Ovary (tissue), 9 donors: ENCODE results near the gene DOCK2. TPM values are rescaled to one million over a fixed set of nuclear protein-coding genes. Genes with fewer than 3 reads are reported as not detected.
"Not testable (repeated sequence)": the region's sequence is repeated elsewhere in the genome, so short reads cannot be mapped to it uniquely, and the experiment has no call there.

Experiments used
- DNase-seq, 5 donors: peaks; one replicate each; pipeline ENCODE4 v3.0.0-alpha.2; 2019 to 2020
- H3K27ac ChIP-seq, 2 donors: fragments of 200-600 bp; one replicate each; pipeline versions ENCODE4 v1.5.1 to v1.8.0; 2019 to 2022
- H3K27me3 ChIP-seq: fragments of 200-600 bp; one replicate; pipeline ENCODE4 v1.8.0; 2022
- H3K36me3 ChIP-seq: fragments of 200-600 bp; sonication (generic); one replicate; pipeline ENCODE4 v1.5.1; 2019
- H3K4me1 ChIP-seq: one replicate; pipeline ENCODE4 v1.8.1; 2013; ENCODE audit warnings: mild to moderate bottlenecking, moderate library complexity; ENCODE audit not compliant: insufficient read depth
- H3K4me3 ChIP-seq: fragments of 200-600 bp; sonication (generic); one replicate; pipeline ENCODE4 v1.5.1; 2017
- H3K9me3 ChIP-seq, 2 donors: fragments of 200-600 bp in 1 of 2; sonication (generic) in 1 of 2; one replicate each; pipeline versions ENCODE4 v1.5.1 to v1.8.1; 2013 to 2019; ENCODE audit warnings: mild to moderate bottlenecking in 1 of 2, moderate library complexity in 1 of 2
- CTCF ChIP-seq, 3 donors: fragments of 450-650 bp in 2 of 3; fragments of 200-600 bp in 1 of 3; IDR thresholded peaks; one replicate each; pipeline versions ENCODE4 v1.5.1 to v1.8.0; 2016 to 2022; ENCODE audit warnings: antibody characterized with exemption in 3 of 3, mild to moderate bottlenecking in 1 of 3
- EP300 ChIP-seq: sonication (generic); formaldehyde crosslinking; IDR thresholded peaks from one replicate; pipeline ENCODE4 v1.6.1; 2017; ENCODE audit warnings: antibody characterized with exemption
- POLR2A ChIP-seq: fragments of 450-650 bp; IDR thresholded peaks from one replicate; pipeline ENCODE4 v1.6.1; 2017; ENCODE audit warnings: antibody characterized with exemption, mild to moderate bottlenecking, moderate library complexity
- WGBS, 3 donors: extraction: QIAGEN DNeasy Blood & Tissue Kit in 1 of 3; methylation state at CpG; one replicate each; pipeline versions ENCODE4 v1.1.5 to v1.1.7; 2013 to 2017; 5-methylcytosine and 5-hydroxymethylcytosine counted together
- intact Hi-C, 4 donors: fragments of 100-400 bp; cut with DNase I; formaldehyde crosslinking; loops; one replicate each; pipeline versions ENCODE4 v1.11.0 to v1.15.1; 2022 to 2023
- polyA plus RNA-seq, 2 donors: library from polyadenylated mRNA; stranded (reverse); fragments of 200-250 nt in 1 of 2; fragments of 350-450 nt in 1 of 2; fragmentation: Illumina TruSeq in 1 of 2; extraction: RNeasy Lipid Tissue Mini Kit (QIAGEN cat#74804) in 1 of 2; gene quantifications; one replicate each; pipeline ENCODE4 v1.2.3, GENCODE V29; 2013 to 2014
- total RNA-seq, 7 donors: library from RNA; depleted of rRNA in 2 of 7; stranded (reverse); fragments of >200 nt in 2 of 7; fragmentation: NEBNext Ultra II Directional in 3 of 7; extraction: Animal tissue kit (Norgen Biotek cat#: 25700) in 3 of 7; gene quantifications; one replicate each; pipeline versions ENCODE4 v1.1.0 to v1.2.4, GENCODE V29; 2016 to 2023
- donor health status: DM: no; HTN: no; CAD: no; lungs with moderate emphysema.
- donor health status: DM: no; HTN: no; CAD: no.
- donor health status: Bipolar disorder and iron deficiency.
- donor health status: DM: yes; HTN: yes; CAD: no.
- donor health status: DM: no; HTN: no; CAD: no.
- donor health status: DM: yes; HTN: yes; CAD: no.

Gene DOCK2
- total and polyA plus RNA-seq, 9 donors = 1.3 to 10.2 (median 5.4) TPM

GRCh38 chr5:169765176-169765996, 128.3 kb downstream of the DOCK2 start:
- TF ChIP-seq CTCF (IDR thresholded peaks at IDR 0.05) (no peak), EP300 (no peak), POLR2A (no peak)
- Histone ChIP-seq H3K27me3 (no peaks in the 10 kb centered on the region), H3K9me3 (no peaks in the 10 kb centered on the region), H3K27ac (no peak overlapping the region), H3K4me3 (no peak overlapping the region), H3K4me1 (peaks cover 3% of the 10 kb centered on the region), H3K36me3 (no peaks in the 10 kb centered on the region)
- DNase-seq = no peak
- intact Hi-C loops = no loop called here
- 77 to 88% (median 81%) methylated on average over 3 of the region's 3 CpGs for WGBS, 3 donors

DNA sequence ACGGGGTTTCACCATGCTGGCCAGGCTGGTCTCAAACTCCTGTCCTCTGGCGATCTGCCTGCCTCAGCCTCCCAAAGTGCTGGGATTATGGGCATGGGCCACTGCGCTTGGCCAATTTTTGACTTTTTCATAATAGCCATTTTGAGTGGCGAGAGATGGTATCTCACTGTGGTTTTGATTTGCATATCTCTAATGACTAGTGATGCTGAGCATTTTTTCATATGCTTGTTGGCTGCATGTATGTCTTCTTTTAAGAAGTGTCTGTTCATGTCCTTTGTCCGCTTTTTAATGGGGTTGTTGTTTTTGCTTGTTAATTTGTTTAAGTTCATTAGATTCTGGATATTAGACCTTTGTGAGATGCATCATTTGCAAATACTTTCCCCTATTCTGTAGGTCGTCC, 129.9 kb downstream of the DOCK2 start:
- WGBS, 3 donors = 77 to 81% (median 79%) methylated on average over 6 of the region's 6 CpGs
- H3K36me3 ChIP-seq, H3K4me3 ChIP-seq, intact Hi-C loops, H3K9me3 ChIP-seq, H3K27me3 ChIP-seq, H3K4me1 ChIP-seq, H3K27ac ChIP-seq, DNase-seq: not testable (repeated sequence)

DNA sequence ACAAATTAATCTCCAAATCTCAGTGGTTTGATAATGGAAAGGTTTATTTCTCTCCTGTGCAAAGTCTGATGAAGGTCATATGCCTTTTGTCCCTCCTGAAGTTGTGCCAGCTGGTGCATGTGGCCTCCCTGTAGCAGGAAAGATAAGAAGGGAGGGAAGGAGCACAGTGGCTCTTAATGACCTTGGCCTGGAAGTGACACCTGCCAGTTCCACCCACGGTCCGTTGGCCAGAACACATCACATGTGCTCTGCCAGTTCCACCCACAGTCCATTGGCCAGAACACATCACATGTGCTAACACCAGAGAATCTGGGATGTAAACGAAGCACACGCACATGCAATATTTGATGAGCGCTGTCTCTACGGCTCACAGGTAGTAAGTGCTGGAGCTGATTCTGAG, 130.9 kb downstream of the DOCK2 start:
- WGBS, 3 donors = 53 to 61% (median 53%) methylated on average over 6 of the region's 6 CpGs
- DNase-seq = no peak

GRCh38 chr5:169768416-169768815, 131.3 kb downstream of the DOCK2 start:
- Histone ChIP-seq H3K27ac (no peak overlapping the region), H3K36me3 (no peaks in the 10 kb centered on the region), H3K9me3 (no peaks in the 10 kb centered on the region), H3K4me1 (peaks cover 3% of the 10 kb centered on the region), H3K4me3 (no peak overlapping the region), H3K27me3 (no peaks in the 10 kb centered on the region)
- intact Hi-C loops = no loop called here
- WGBS, 3 donors = 56 to 77% (median 67%) methylated on average over 1 of the region's 1 CpG
- TF ChIP-seq POLR2A (no peak), EP300 (no peak), CTCF (IDR thresholded peaks at IDR 0.05) (no peak)
- no peak for DNase-seq

More for the DNA sequence above, 130.9 kb downstream of the DOCK2 start:
- TF ChIP-seq CTCF (IDR thresholded peaks at IDR 0.05) (no peak), EP300 (no peak), POLR2A (no peak)
- H3K4me3 ChIP-seq = no peak overlapping the region
- no peak overlapping the region for H3K27ac ChIP-seq
- no peaks in the 10 kb centered on the region for H3K9me3 ChIP-seq
- H3K36me3 ChIP-seq = no peaks in the 10 kb centered on the region
- intact Hi-C loops = no loop called here
- peaks cover 3% of the 10 kb centered on the region for H3K4me1 ChIP-seq
- no peaks in the 10 kb centered on the region for H3K27me3 ChIP-seq

DNA sequence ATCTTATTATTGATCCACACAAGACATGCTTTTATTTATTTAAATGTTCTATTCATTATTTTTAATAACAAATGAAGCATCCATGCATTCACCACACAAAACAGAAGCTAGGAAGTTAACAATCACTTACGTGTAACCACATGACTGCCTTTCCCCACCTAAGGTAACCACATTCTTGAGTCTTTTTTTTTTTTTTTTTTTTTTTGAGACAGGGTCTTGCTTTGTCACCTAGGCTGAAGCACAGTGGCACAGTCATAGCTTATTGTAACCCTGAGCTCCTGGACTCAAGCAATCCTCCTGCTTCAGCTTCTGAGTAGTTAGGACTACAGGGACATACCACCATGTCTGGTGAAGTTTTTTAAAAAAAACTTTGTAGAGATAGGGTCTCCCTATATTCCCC, 133.0 kb downstream of the DOCK2 start:
- no peak overlapping the region for H3K4me3 ChIP-seq
- intact Hi-C loops = no loop called here
- H3K27me3 ChIP-seq = no peaks in the 10 kb centered on the region
- no peak for DNase-seq
- no peaks in the 10 kb centered on the region for H3K36me3 ChIP-seq
- 75 to 79% (median 75%) methylated on average over 1 of the region's 1 CpG for WGBS, 3 donors
- H3K27ac ChIP-seq = no peak overlapping the region
- TF ChIP-seq CTCF (IDR thresholded peaks at IDR 0.05) (no peak), EP300 (no peak)
- no peaks in the 10 kb centered on the region for H3K9me3 ChIP-seq
- peaks cover 3% of the 10 kb centered on the region for H3K4me1 ChIP-seq
